Fibroblast of mammary gland (primary cell): ENCODE results near the gene SAA1.
A peak's percentile ranks its signal among the peaks of the same experiment; 100 is the strongest.

Experiments used
- DNase-seq: peaks from one replicate; pipeline ENCODE4 v3.0.0-alpha.2; 2010; ENCODE audit warnings: low read depth
- H3K4me3 ChIP-seq: 2 replicates; pipeline ENCODE4 v1.5.1; 2011; ENCODE audit warnings: low read depth, mild to moderate bottlenecking, low read length, moderate library complexity; ENCODE audit not compliant: control insufficient read depth
- CTCF ChIP-seq: conservative IDR thresholded peaks from 2 replicates; pipeline ENCODE4 v1.5.1; 2011; ENCODE audit warnings: low read depth, low read length, inconsistent platforms; ENCODE audit not compliant: control insufficient read depth, insufficient read depth

The SAA1 gene

GRCh38 chr11:18265949-18266348 lies at the start of gene SAA1:
SAA1 (plus strand) TSS chr11:18266264; CDS start chr11:18266888, 624 bp downstream.
- TF ChIP-seq CTCF, result no peak
- DNase-seq, result peak; percentile 32

GRCh38 chr11:18221274-18221876 lies 44.7 kb upstream of the SAA1 start:
- DNase-seq, result no peak
- no peak for TF ChIP-seq CTCF
- H3K4me3 ChIP-seq, result no peak overlapping the region

More at GRCh38 chr11:18265949-18266348, at the start of gene SAA1:
- no peak within 1 kb of the TSS for H3K4me3 ChIP-seq

GRCh38 chr11:18222814-18223421 lies 43.1 kb upstream of the SAA1 start:
- DNase-seq, result no peak
- no peak overlapping the region for H3K4me3 ChIP-seq
- no peak for TF ChIP-seq CTCF

GRCh38 chr11:18223591-18224387 lies 42.3 kb upstream of the SAA1 start:
- no peak for DNase-seq
- no peak overlapping the region for H3K4me3 ChIP-seq
- TF ChIP-seq CTCF, result no peak

GRCh38 chr11:18225913-18226312 lies 40.2 kb upstream of the SAA1 start:
- no peak for TF ChIP-seq CTCF
- DNase-seq, result no peak

GRCh38 chr11:18229501-18229900 lies 36.6 kb upstream of the SAA1 start:
- TF ChIP-seq CTCF, result no peak
- no peak overlapping the region for H3K4me3 ChIP-seq
- no peak for DNase-seq

More at GRCh38 chr11:18225913-18226312, 40.2 kb upstream of the SAA1 start:
- no peak overlapping the region for H3K4me3 ChIP-seq
